ENCODE measurements around the gene GRPEL1.

Gene GRPEL1

GRCh38 chr4:7023901-7024300 lies 44.0 kb downstream of the GRPEL1 start:
- no peak for DNase-seq (ENCODE audit: low read depth)

GRCh38 chr4:7023486-7023885 lies 44.4 kb downstream of the GRPEL1 start:
- DNase-seq (ENCODE audit: low read depth) = no peak

- DNase-seq (ENCODE audit: low read depth) = peak; percentile 40
Measured at GRCh38 chr4:7021930-7022664, 45.8 kb downstream of the GRPEL1 start.

- no peak for DNase-seq (ENCODE audit: low read depth)
Measured at GRCh38 chr4:7021355-7021754, 46.5 kb downstream of the GRPEL1 start.

- no peak for DNase-seq (ENCODE audit: low read depth)
Measured at GRCh38 chr4:7020856-7021255, 47.0 kb downstream of the GRPEL1 start.

GRCh38 chr4:7020290-7020689 lies 47.6 kb downstream of the GRPEL1 start:
- DNase-seq (ENCODE audit: low read depth) = no peak

GRCh38 chr4:7019367-7019766 lies 48.5 kb downstream of the GRPEL1 start:
- no peak for DNase-seq (ENCODE audit: low read depth)

GRCh38 chr4:7018281-7018680 lies 49.6 kb downstream of the GRPEL1 start:
- DNase-seq (ENCODE audit: low read depth) = no peak

- no peak for DNase-seq (ENCODE audit: low read depth)
Measured at GRCh38 chr4:7017446-7018048, 50.3 kb downstream of the GRPEL1 start.

GRCh38 chr4:7016512-7016911 lies 51.4 kb downstream of the GRPEL1 start:
- no peak for DNase-seq (ENCODE audit: low read depth)

GRCh38 chr4:7016086-7016485 lies 51.8 kb downstream of the GRPEL1 start:
- no peak for DNase-seq (ENCODE audit: low read depth)

GRCh38 chr4:7015383-7016035 lies 52.4 kb downstream of the GRPEL1 start:
- no peak for DNase-seq (ENCODE audit: low read depth)

- no peak for DNase-seq (ENCODE audit: low read depth)
Measured at GRCh38 chr4:7014815-7015214, 53.0 kb downstream of the GRPEL1 start.

GRCh38 chr4:7013175-7013574 lies 54.7 kb downstream of the GRPEL1 start:
- DNase-seq (ENCODE audit: low read depth) = no peak

GRCh38 chr4:7009564-7009963 lies 58.3 kb downstream of the GRPEL1 start:
- DNase-seq (ENCODE audit: low read depth) = no peak

Measured in non-pigmented ciliary epithelial cell (primary cell).